Lower lobe of right lung (tissue), 2 donors: Measurements from ENCODE around the gene ABCC10. TPM values are rescaled to one million over a fixed set of nuclear protein-coding genes. Genes with fewer than 3 reads are reported as not detected.
"Not testable (repeated sequence)": the region's sequence is repeated elsewhere in the genome, so short reads cannot be mapped to it uniquely, and the experiment has no call there.

Experiments
- ATAC-seq, 2 donors: fragments of 200-7000 bp; cut with Tn5 transposase; one replicate each; pipeline ENCODE4 v1.9.1; 2020 to 2022; ENCODE audit warnings: mild to moderate bottlenecking in 2 of 2, moderate library complexity in 2 of 2
- DNase-seq: peaks from one replicate; pipeline ENCODE4 v3.0.0-alpha.2; 2020
- H3K27ac ChIP-seq: fragments of 200-600 bp; one replicate; pipeline ENCODE4 v1.8.0; 2022
- H3K27me3 ChIP-seq: fragments of 200-600 bp; one replicate; pipeline ENCODE4 v1.8.0; 2022; ENCODE audit warnings: low read depth
- H3K36me3 ChIP-seq: fragments of 200-600 bp; one replicate; pipeline ENCODE4 v1.8.0; 2022; ENCODE audit warnings: mild to moderate bottlenecking
- H3K4me1 ChIP-seq: fragments of 200-600 bp; one replicate; pipeline ENCODE4 v1.8.0; 2022
- H3K4me3 ChIP-seq: fragments of 200-600 bp; one replicate; pipeline ENCODE4 v1.8.0; 2022; ENCODE audit warnings: mild to moderate bottlenecking
- H3K9me3 ChIP-seq: fragments of 200-600 bp; one replicate; pipeline ENCODE4 v1.8.0; 2022
- intact Hi-C: fragments of 100-400 bp; cut with DNase I; formaldehyde crosslinking; loops from one replicate; pipeline ENCODE4 v1.11.0; 2022
- long read RNA-seq: library from polyadenylated mRNA; unstranded; transcript quantifications from one replicate; pipeline ENCODE4 v2.0.0, GENCODE V29; 2021
- total RNA-seq: library from RNA; stranded (reverse); fragmentation: NEBNext Ultra II Directional; extraction: Animal tissue kit (Norgen Biotek cat#: 25700); gene quantifications from one replicate; pipeline ENCODE4 v1.2.1, GENCODE V29; 2021
- TF ChIP-seq, protein P1 (sequence below): fragments of 200-600 bp; IDR thresholded peaks from one replicate; pipeline ENCODE4 v1.8.0; 2022; ENCODE audit warnings: antibody characterized with exemption, mild to moderate bottlenecking
- donor health status: DM: no; HTN: yes; CAD: no; lungs with severe emphysema.

ABCC10 gene
- total RNA-seq, result 34.4 TPM
- long read RNA-seq, full-length matches to known transcripts, result 1 of 30 reads
- long read RNA-seq, partial matches to known transcripts, result 16 of 30 reads
- long read RNA-seq, other reads (novel, unspliced or antisense), result 13 of 30 reads

- H3K27ac ChIP-seq, result peak within 1 kb of the TSS; percentile 91
- TF ChIP-seq, protein P1, sequence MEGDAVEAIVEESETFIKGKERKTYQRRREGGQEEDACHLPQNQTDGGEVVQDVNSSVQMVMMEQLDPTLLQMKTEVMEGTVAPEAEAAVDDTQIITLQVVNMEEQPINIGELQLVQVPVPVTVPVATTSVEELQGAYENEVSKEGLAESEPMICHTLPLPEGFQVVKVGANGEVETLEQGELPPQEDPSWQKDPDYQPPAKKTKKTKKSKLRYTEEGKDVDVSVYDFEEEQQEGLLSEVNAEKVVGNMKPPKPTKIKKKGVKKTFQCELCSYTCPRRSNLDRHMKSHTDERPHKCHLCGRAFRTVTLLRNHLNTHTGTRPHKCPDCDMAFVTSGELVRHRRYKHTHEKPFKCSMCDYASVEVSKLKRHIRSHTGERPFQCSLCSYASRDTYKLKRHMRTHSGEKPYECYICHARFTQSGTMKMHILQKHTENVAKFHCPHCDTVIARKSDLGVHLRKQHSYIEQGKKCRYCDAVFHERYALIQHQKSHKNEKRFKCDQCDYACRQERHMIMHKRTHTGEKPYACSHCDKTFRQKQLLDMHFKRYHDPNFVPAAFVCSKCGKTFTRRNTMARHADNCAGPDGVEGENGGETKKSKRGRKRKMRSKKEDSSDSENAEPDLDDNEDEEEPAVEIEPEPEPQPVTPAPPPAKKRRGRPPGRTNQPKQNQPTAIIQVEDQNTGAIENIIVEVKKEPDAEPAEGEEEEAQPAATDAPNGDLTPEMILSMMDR, result peak; percentile 50
- peak; percentile 98 to 99 for ATAC-seq
- peaks cover 22% of the 10 kb centered on the region for H3K4me1 ChIP-seq
- no peaks in the 10 kb centered on the region for H3K9me3 ChIP-seq
- H3K36me3 ChIP-seq, result peaks cover 14% of the 10 kb centered on the region
- H3K4me3 ChIP-seq, result peak within 1 kb of the TSS; percentile 95
- DNase-seq, result peak; percentile 97
- H3K27me3 ChIP-seq, result no peaks in the 10 kb centered on the region
- intact Hi-C loops, result no loop called here
Observed at GRCh38 chr6:43427406-43428111, at the start of gene ABCC10. TSS of gene ABCC10 (plus strand) at chr6:43427541. CDS start at chr6:43427979, 438 bp downstream.

GRCh38 chr6:43377710-43378229 lies 49.6 kb upstream of the ABCC10 start:
- TF ChIP-seq, protein P1, result no peak
- Histone ChIP-seq H3K27ac (no peak overlapping the region), H3K4me1 (no peaks in the 10 kb centered on the region), H3K9me3 (no peaks in the 10 kb centered on the region), H3K27me3 (no peaks in the 10 kb centered on the region), H3K36me3 (no peaks in the 10 kb centered on the region), H3K4me3 (no peak overlapping the region)
- intact Hi-C loops, result no loop called here
- DNase-seq, result no peak
- ATAC-seq, result no peak

DNA sequence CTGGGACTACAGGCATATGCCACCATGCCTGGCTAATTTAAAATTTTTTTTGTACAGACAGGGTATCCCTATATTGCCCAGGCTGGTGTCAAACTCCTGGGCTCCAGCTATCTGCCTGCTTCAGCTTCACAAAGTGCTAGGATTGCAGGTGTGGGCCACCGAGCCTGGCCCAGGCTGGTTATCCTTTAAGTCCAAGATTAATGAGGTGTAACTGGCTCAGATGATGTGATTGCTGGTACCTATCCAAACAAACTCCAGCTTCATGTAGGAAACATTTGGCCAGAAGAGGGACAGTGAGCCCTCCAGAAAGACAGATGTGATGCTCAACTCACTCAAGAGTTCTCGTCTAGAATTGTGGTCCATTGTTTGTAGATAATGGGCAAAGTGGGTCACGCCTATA lies 48.7 kb upstream of the ABCC10 start:
- H3K36me3 ChIP-seq, result no peaks in the 10 kb centered on the region
- H3K9me3 ChIP-seq, result no peaks in the 10 kb centered on the region
- intact Hi-C loops, result no loop called here
- no peaks in the 10 kb centered on the region for H3K4me1 ChIP-seq
- H3K4me3 ChIP-seq, result no peak overlapping the region
- ATAC-seq, result no peak
- no peak overlapping the region for H3K27ac ChIP-seq
- TF ChIP-seq, protein P1, result no peak
- H3K27me3 ChIP-seq, result no peaks in the 10 kb centered on the region
- no peak for DNase-seq

DNA sequence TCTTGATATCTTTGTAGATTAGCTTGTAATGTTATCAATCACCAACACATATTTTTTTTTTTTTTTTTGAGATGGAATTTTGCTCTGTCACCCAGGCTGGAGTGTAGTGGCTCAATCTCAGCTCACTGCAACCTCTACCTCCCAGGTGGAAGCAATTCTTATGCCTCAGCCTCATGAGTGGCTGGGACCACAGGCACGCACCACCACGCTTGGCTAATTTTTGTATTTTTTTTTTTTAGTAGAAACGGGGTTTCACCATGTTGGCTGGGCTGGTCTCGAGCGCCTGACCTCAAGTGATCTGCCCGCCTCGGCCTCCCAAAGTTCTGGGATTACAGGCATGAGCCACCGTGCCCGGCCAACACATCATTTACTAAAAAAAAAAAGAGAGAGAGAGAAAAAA lies 46.5 kb upstream of the ABCC10 start:
- intact Hi-C loops, result not testable (repeated sequence)

GRCh38 chr6:43383021-43383667 lies 44.2 kb upstream of the ABCC10 start:
- Histone ChIP-seq H3K4me1 (no peaks in the 10 kb centered on the region), H3K9me3 (no peaks in the 10 kb centered on the region), H3K36me3 (no peaks in the 10 kb centered on the region), H3K27ac (no peak overlapping the region), H3K27me3 (no peaks in the 10 kb centered on the region), H3K4me3 (no peak overlapping the region)
- DNase-seq, result no peak
- no peak for ATAC-seq
- intact Hi-C loops, result no loop called here
- TF ChIP-seq, protein P1, result no peak

More for the DNA sequence above, 46.5 kb upstream of the ABCC10 start:
- not testable (repeated sequence) for H3K27me3 ChIP-seq, H3K36me3 ChIP-seq, H3K9me3 ChIP-seq, H3K4me3 ChIP-seq, H3K27ac ChIP-seq, ATAC-seq, DNase-seq, H3K4me1 ChIP-seq

DNA sequence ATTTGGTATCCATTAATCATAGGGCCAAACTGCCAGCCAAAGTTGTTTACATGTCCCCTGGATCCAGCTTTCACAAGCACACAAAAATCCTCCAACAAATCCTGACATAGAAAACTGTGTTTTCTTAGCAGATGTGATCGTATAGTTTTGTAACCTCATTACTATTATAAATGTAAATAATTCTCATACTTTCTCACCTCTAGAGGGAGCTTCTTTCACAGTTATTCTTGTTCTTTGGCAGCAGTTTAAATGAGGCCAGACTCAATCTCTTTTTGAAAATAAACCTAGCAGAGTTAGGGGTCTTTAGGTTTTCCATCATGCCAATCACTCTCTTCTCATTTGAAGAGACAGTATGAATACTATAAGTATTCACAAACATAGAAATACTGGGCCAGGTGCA lies 40.8 kb upstream of the ABCC10 start:
- peaks cover 5% of the 10 kb centered on the region for H3K4me1 ChIP-seq
- ATAC-seq, result no peak
- no peak overlapping the region for H3K4me3 ChIP-seq
- no peak overlapping the region for H3K27ac ChIP-seq
- TF ChIP-seq, protein P1, result peak; percentile 61
- H3K27me3 ChIP-seq, result no peaks in the 10 kb centered on the region
- DNase-seq, result no peak
- intact Hi-C loops, result no loop called here
- H3K36me3 ChIP-seq, result no peaks in the 10 kb centered on the region
- no peaks in the 10 kb centered on the region for H3K9me3 ChIP-seq
